ENCODE results near the gene FADS6. TPM values are rescaled to one million over a fixed set of nuclear protein-coding genes. Genes with fewer than 3 reads are reported as not detected.

FADS6 gene
- total and polyA plus RNA-seq, 2 of the 13 experiments (the other 11 are each of a cell fraction or from before 2014, with no cell fraction given): 0.11 TPM

DNA sequence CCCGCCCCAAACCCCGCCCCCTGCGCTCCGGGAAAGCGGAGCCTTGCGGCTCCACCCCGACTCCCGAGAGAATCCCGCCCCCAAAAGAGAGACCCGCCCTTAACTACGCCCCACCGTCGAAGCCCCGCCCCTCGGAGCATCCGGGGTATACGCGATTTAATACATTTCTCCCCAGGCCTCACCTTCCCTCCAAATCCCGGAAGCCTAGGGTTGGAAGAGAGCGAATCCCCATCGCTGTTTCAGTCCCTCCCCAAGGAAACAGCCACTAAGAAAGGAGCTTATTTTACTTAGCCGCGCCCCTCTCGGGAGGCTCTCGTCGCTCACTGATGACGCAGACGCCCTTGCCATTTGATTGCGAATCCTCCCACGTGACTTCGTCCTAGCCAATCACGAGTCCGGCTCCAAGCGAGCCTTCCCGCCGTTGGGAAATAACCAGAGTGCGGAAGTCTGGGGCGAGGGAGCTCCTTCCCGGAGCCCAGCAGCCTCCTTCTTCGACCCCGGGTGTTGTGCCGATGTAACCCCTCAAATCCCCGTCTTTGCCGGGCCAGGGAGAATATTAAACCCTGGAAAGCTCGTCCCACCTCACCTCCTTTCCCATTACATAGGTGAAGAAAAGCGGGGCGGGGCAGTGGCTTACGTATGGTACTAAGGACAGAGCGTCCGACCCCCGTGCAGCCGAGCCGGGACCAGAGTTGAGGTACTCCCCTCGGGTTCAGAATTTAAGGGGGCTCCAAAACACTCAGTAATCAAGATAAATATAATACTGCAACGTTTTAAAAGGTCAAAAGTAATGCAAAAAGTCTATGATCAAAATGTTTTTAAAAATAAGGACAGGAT is 20.2 kb downstream of the FADS6 start (continued):
- TF ChIP-seq MXD3 (CRISPR knock-in tag; IDR thresholded peaks at IDR 0.05) (no peak), HNRNPLL (IDR thresholded peaks at IDR 0.05; ENCODE audit: low read depth, low read length, poor library complexity, severe bottlenecking) (peak; percentile 53), TBX3 (IDR thresholded peaks at IDR 0.05; ENCODE audit: borderline replicate concordance) (peak; percentile 45; the same call in 1 of the 2 replicates), TBP (CRISPR knock-in tag; IDR thresholded peaks at IDR 0.05) (no peak), ZNF180 (CRISPR knock-in tag; IDR thresholded peaks at IDR 0.05; ENCODE audit: borderline replicate concordance, low read depth) (no peak), NFE2 (CRISPR knock-in tag; IDR thresholded peaks at IDR 0.05) (no peak), IKZF5 (CRISPR knock-in tag; IDR thresholded peaks at IDR 0.05) (peak; percentile 60), HDAC2 (CRISPR knock-in tag; IDR thresholded peaks at IDR 0.05) (peak; percentile 72; the same call in 1 of the 2 replicates), TAF1 (CRISPR knock-in tag; IDR thresholded peaks at IDR 0.05) (peak; percentile 12; the same call in 1 of the 2 replicates), THAP9 (CRISPR knock-in tag; IDR thresholded peaks at IDR 0.05; ENCODE audit: borderline replicate concordance) (peak; percentile 87; the same call in 1 of the 2 replicates), THRA (CRISPR knock-in tag; IDR thresholded peaks at IDR 0.05; ENCODE audit: borderline replicate concordance) (peak; percentile 54; the same call in 1 of the 2 replicates), ZNF335 (CRISPR knock-in tag; IDR thresholded peaks at IDR 0.05) (peak; percentile 77; the same call in 1 of the 2 replicates), NR2F2 (IDR thresholded peaks at IDR 0.05; ENCODE audit: borderline replicate concordance, low read depth) (peak; percentile 69; the same call in 1 of the 2 replicates), NR2F6 (IDR thresholded peaks at IDR 0.05) (0 out of 2 replicates have a peak, but pooled peaks have one; percentile 23), NR2F6 (CRISPR knock-in tag; IDR thresholded peaks at IDR 0.05) (peak; percentile 49; the same call in 1 of the 2 replicates)
- TF ChIP-seq, protein P1, sequence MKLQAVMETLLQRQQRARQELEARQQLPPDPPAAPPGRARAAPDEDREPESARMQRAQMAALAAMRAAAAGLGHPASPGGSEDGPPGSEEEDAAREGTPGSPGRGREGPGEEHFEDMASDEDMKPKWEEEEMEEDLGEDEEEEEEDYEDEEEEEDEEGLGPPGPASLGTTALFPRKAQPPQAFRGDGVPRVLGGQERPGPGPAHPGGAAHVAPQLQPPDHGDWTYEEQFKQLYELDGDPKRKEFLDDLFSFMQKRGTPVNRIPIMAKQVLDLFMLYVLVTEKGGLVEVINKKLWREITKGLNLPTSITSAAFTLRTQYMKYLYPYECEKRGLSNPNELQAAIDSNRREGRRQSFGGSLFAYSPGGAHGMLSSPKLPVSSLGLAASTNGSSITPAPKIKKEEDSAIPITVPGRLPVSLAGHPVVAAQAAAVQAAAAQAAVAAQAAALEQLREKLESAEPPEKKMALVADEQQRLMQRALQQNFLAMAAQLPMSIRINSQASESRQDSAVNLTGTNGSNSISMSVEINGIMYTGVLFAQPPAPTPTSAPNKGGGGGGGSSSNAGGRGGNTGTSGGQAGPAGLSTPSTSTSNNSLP (IDR thresholded peaks at IDR 0.05; ENCODE audit: low read depth, low read length): peak; percentile 69
- TF ChIP-seq, protein P2, sequence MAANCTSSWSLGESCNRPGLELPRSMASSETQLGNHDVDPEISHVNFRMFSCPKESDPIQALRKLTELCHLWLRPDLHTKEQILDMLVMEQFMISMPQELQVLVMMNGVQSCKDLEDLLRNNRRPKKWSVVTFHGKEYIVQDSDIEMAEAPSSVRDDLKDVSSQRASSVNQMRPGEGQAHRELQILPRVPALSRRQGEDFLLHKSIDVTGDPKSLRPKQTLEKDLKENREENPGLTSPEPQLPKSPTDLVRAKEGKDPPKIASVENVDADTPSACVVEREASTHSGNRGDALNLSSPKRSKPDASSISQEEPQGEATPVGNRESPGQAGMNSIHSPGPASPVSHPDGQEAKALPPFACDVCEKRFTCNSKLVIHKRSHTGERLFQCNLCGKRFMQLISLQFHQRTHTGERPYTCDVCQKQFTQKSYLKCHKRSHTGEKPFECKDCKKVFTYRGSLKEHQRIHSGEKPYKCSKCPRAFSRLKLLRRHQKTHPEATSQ (CRISPR knock-in tag; IDR thresholded peaks at IDR 0.05; ENCODE audit: borderline replicate concordance): peak; percentile 58; the same call in 1 of the 2 replicates
